OCI-LY3 (cell line): ENCODE measurements around the gene CCDC137.

ENCODE experiments used
- H2AFZ ChIP-seq: fragments of 200-600, 300-600 bp; shearing (Covaris generic); 2 replicates; pipeline ENCODE4 v1.6.0; 2014; ENCODE audit warnings: antibody characterized with exemption, low read depth, low read length
- H3K27ac ChIP-seq: fragments of 200-600, 300-600 bp; sonication (generic); 2 replicates; pipeline ENCODE4 v1.5.1; 2014; ENCODE audit warnings: mild to moderate bottlenecking, low read length, moderate library complexity, mixed read lengths
- H3K27me3 ChIP-seq: fragments of 200-600, 300-600 bp; sonication (generic); 2 replicates; pipeline ENCODE4 v1.6.1; 2014; ENCODE audit warnings: low read depth, low read length, mixed read lengths
- H3K36me3 ChIP-seq: fragments of 200-600, 300-600 bp; sonication (generic); replicated peaks from 2 replicates; pipeline ENCODE3; 2014; ENCODE audit warnings: low read depth, low read length, mixed read lengths
- H3K4me1 ChIP-seq: fragments of 300-600, 200-600 bp; sonication (generic); 2 replicates; pipeline ENCODE4 v1.6.1; 2014; ENCODE audit warnings: low read length, mixed read lengths
- H3K4me2 ChIP-seq: fragments of 200-600, 300-600 bp; sonication (generic); 2 replicates; pipeline ENCODE4 v1.6.1; 2014; ENCODE audit warnings: low read length, mixed read lengths
- H3K4me3 ChIP-seq: fragments of 300-600, 200-600 bp; sonication (generic); 2 replicates; pipeline ENCODE4 v1.5.1; 2014; ENCODE audit warnings: antibody characterized with exemption, mild to moderate bottlenecking, low read length, moderate library complexity
- H3K79me2 ChIP-seq: fragments of 300-600, 200-600 bp; shearing (Covaris generic); 2 replicates; pipeline ENCODE4 v1.6.1; 2014; ENCODE audit warnings: mild to moderate bottlenecking, low read length, mixed read lengths
- H3K9ac ChIP-seq: fragments of 300-600, 200-600 bp; shearing (Covaris generic); 2 replicates; pipeline ENCODE4 v1.6.0; 2014; ENCODE audit warnings: mild to moderate bottlenecking, low read length, moderate library complexity
- H3K9me3 ChIP-seq: fragments of 200-600, 300-600 bp; shearing (Covaris generic); 2 replicates; pipeline ENCODE4 v1.6.1; 2014; ENCODE audit warnings: low read length, mixed read lengths; ENCODE audit not compliant: insufficient read depth
- H4K20me1 ChIP-seq: fragments of 200-600, 300-600 bp; sonication (generic); 2 replicates; pipeline ENCODE4 v1.6.1; 2016; ENCODE audit warnings: low read length, mixed read lengths; ENCODE audit not compliant: insufficient read depth
- EZH2phosphoT487 ChIP-seq: fragments of 200-600 bp; shearing (Covaris generic); IDR thresholded peaks from 2 replicates; pipeline ENCODE4 v1.6.1; 2018; ENCODE audit warnings: antibody characterized with exemption, mixed run types, low read depth
- TF ChIP-seq, protein P1 (sequence below): fragments of 200-600, 300-600 bp; sonication (generic); IDR thresholded peaks from 2 replicates; pipeline ENCODE4 v1.5.1; 2014; ENCODE audit warnings: antibody characterized with exemption, low read length, low read depth

Gene CCDC137

DNA sequence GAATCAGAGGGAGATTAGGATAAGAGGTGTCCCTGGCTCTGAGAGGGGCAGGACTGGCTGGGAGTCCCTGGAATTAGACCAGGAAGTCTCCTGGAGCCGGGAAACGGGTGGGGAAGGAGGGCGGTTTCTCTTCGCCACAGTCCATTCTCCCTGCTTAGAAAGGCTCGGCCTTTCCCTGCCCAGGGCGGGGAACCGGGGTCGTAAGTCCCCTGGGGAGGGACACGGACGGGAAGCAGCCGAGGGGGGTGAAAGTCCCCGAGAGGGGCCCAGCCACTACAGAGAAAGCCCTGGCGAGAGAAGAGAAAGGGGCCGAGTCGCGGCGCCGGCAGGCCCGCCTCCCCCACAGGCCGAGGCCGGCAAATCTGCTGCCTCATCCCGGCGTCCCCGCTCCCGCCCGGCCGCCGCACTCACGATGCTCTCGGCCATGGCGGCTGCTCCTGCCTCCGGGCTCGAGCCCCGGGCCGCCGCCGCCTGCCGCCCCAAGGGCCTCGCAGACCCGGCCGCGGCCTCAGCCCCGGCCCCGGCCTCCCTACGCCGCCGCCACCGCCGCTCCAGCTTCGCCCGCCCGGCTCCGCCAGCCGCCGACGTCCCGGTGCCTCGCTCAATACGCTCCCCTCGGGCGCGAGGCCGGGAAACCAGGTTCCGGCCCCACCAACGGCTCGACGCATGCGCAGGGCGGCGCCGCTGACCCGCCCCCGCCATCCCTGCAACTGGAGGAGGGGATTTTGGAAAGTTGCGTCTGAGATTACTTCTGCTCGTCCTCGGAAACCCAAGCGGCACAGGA is 29.8 kb upstream of the CCDC137 start, which contains the start of the genes NPLOC4 and TSPAN10:
TSS of gene NPLOC4 (minus strand) at position 608 of the 784 bp plus-strand sequence. CDS start at position 426, 182 bp downstream.
TSS of gene TSPAN10 (plus strand) at position 692 of the 784 bp plus-strand sequence. CDS start 5,217 bp downstream, outside the sequence.
- H3K36me3 ChIP-seq = peaks cover 12% of the 10 kb centered on the region
- peaks cover 13% of the 10 kb centered on the region for H4K20me1 ChIP-seq
- H3K9ac ChIP-seq = peak within 1 kb of the TSS; percentile 95
- no peaks in the 10 kb centered on the region for H3K9me3 ChIP-seq
- no peak for TF ChIP-seq EZH2phosphoT487
- TF ChIP-seq, protein P1, sequence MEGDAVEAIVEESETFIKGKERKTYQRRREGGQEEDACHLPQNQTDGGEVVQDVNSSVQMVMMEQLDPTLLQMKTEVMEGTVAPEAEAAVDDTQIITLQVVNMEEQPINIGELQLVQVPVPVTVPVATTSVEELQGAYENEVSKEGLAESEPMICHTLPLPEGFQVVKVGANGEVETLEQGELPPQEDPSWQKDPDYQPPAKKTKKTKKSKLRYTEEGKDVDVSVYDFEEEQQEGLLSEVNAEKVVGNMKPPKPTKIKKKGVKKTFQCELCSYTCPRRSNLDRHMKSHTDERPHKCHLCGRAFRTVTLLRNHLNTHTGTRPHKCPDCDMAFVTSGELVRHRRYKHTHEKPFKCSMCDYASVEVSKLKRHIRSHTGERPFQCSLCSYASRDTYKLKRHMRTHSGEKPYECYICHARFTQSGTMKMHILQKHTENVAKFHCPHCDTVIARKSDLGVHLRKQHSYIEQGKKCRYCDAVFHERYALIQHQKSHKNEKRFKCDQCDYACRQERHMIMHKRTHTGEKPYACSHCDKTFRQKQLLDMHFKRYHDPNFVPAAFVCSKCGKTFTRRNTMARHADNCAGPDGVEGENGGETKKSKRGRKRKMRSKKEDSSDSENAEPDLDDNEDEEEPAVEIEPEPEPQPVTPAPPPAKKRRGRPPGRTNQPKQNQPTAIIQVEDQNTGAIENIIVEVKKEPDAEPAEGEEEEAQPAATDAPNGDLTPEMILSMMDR = no peak
- peaks cover 52% of the 10 kb centered on the region for H3K79me2 ChIP-seq
- H2AFZ ChIP-seq = peak within 1 kb of the TSS; percentile 86
- H3K27ac ChIP-seq = peak within 1 kb of the TSS; percentile 39
- no peaks in the 10 kb centered on the region for H3K27me3 ChIP-seq
- peaks cover 7% of the 10 kb centered on the region for H3K4me1 ChIP-seq
- H3K4me2 ChIP-seq = peak within 1 kb of the TSS; percentile 99
- peak within 1 kb of the TSS; percentile 100 for H3K4me3 ChIP-seq

DNA sequence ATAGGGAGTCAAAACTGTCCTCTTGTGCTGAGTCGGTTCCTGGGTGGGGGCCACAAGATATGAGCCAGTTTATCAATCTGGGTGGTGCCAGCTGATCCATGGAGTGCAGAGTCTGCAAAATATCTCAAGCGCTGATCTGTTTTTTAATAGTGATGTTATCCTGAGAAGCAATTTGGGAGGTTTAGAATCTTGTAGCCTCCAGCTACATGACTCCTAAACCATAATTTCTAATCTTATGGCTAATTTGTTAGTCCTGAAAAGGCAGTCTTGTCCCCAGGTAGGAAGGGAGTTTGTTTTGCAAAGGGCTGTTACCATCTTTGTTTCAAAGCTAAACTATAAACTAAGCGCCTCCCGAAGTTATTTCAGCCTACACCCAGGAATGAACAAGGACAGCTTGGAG is 27.9 kb upstream of the CCDC137 start:
- TF ChIP-seq, protein P1 = no peak
- TF ChIP-seq EZH2phosphoT487 = no peak
- Histone ChIP-seq H3K4me1 (peaks cover 7% of the 10 kb centered on the region), H3K9me3 (no peaks in the 10 kb centered on the region), H4K20me1 (peaks cover 13% of the 10 kb centered on the region), H3K4me2 (no peak overlapping the region), H2AFZ (no peak overlapping the region), H3K79me2 (peaks cover 32% of the 10 kb centered on the region), H3K4me3 (no peak overlapping the region), H3K27ac (no peak overlapping the region), H3K36me3 (peaks cover 3% of the 10 kb centered on the region), H3K27me3 (no peaks in the 10 kb centered on the region), H3K9ac (no peak overlapping the region)

DNA sequence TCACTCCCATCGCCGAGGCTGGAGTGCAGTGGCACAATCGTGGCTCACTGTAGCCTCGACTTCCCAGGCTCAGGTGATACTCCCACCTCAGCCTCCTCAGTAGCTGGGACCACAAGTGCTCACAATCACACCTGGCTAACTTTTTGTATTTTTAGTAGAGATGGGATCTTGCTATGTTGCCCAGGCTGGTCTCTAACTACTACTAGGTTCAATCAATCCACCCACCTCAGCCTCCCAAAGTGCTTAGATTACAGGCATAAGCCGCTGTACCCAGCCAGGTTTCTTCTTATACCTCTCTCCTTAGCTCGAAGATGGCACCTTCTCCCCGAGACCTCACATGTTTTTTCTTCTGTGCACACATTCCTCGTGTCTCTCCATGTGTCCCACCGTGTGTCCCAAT is 26.5 kb upstream of the CCDC137 start:
- peaks cover 13% of the 10 kb centered on the region for H4K20me1 ChIP-seq
- H3K9ac ChIP-seq = no peak overlapping the region
- peaks cover 18% of the 10 kb centered on the region for H3K79me2 ChIP-seq
- no peak overlapping the region for H2AFZ ChIP-seq
- peaks cover 7% of the 10 kb centered on the region for H3K4me1 ChIP-seq
- no peaks in the 10 kb centered on the region for H3K9me3 ChIP-seq
- H3K36me3 ChIP-seq = no peaks in the 10 kb centered on the region
- H3K4me2 ChIP-seq = no peak overlapping the region
- no peaks in the 10 kb centered on the region for H3K27me3 ChIP-seq
- H3K4me3 ChIP-seq = no peak overlapping the region
- H3K27ac ChIP-seq = no peak overlapping the region
- no peak for TF ChIP-seq EZH2phosphoT487
- TF ChIP-seq, protein P1 = no peak

DNA sequence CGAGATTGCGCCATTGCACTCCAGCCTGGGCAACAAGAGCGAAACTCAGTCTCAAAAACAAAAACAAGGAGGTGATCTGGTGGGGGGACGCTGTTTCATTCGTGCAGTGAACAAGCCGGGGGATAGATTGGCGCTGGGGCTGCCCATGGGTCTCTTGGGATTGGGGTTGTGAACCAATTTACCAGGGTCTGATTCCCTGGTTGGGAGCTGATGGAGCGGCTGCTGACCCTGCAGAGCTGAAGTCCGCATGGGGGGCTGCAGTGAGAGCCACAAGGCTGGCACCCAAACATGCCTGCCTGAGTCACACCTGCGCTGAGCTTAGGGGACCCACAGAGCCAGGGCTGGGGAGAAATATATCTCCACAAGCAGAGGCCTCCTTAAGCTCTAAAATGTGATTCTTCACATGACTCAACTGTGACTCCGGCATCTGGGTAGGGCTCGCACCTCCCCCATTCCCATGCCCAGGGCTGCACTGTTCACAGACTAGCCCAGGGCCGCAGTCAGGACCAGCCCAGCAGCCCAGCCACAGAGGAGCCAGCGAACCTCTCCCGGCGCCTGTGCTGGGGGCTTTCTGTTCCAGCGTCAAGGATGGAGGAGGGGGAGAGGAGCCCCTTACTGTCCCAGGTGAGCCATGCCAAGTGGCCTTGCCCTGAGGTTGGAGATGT is 24.6 kb upstream of the CCDC137 start:
- H3K27ac ChIP-seq = no peak overlapping the region
- no peaks in the 10 kb centered on the region for H3K79me2 ChIP-seq
- no peaks in the 10 kb centered on the region for H3K4me1 ChIP-seq
- H2AFZ ChIP-seq = no peak overlapping the region
- no peak overlapping the region for H3K9ac ChIP-seq
- H3K27me3 ChIP-seq = no peaks in the 10 kb centered on the region
- H4K20me1 ChIP-seq = no peaks in the 10 kb centered on the region
- H3K4me2 ChIP-seq = no peak overlapping the region
- no peak overlapping the region for H3K4me3 ChIP-seq
- H3K36me3 ChIP-seq = no peaks in the 10 kb centered on the region
- TF ChIP-seq EZH2phosphoT487 = no peak
- TF ChIP-seq, protein P1 = no peak
- no peaks in the 10 kb centered on the region for H3K9me3 ChIP-seq
